Loucy (cell line): ENCODE measurements around the gene UBAC2.

Source experiments
- CTCF ChIP-seq: fragments of 200-600 bp; sonication (generic); conservative IDR thresholded peaks from 2 replicates; pipeline ENCODE4 v1.5.1; 2014; ENCODE audit warnings: mild to moderate bottlenecking, antibody characterized with exemption, low read length
- EZH2phosphoT487 ChIP-seq: fragments of 200-600 bp; IDR thresholded peaks from 2 replicates; pipeline ENCODE4 v1.6.1; 2018; ENCODE audit warnings: antibody characterized with exemption, mild to moderate bottlenecking, moderate library complexity, borderline replicate concordance

DNA sequence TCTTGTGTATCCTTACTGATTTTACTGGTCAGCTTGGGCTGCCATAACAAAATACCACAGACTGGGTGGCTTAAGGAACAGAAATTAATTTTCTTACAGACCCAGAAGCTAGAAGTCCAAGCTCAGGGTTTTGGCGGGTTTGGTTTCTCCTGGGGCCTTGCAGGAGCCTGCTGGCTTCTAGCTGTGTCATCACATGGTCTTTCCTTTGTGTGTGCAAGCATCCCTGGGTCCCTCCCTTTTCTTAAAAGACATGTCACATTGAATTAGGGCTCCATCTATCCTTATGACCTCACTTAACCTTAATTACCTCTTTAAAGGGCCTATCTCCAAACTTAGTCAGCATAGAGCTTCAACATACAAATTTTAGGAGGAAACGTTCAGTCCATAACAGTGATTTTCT, 23.4 kb downstream of the UBAC2 start:
- TF ChIP-seq CTCF (no peak), EZH2phosphoT487 (no peak)
